GM10266 (cell line): ENCODE results near the gene PCDHB11.
"Not testable (repeated sequence)": the region's sequence is repeated elsewhere in the genome, so short reads cannot be mapped to it uniquely, and the experiment has no call there.

Source experiments
- DNase-seq: peaks from one replicate; pipeline ENCODE4 v3.0.0; 2012; ENCODE audit errors: extremely low spot score
- TF ChIP-seq, protein P1 (sequence below): IDR thresholded peaks from 2 replicates; pipeline ENCODE4 v1.5.1; 2012; ENCODE audit warnings: mild to moderate bottlenecking, low read depth; ENCODE audit not compliant: control insufficient read depth, insufficient read depth; ENCODE audit errors: missing control alignments

Gene PCDHB11

DNA sequence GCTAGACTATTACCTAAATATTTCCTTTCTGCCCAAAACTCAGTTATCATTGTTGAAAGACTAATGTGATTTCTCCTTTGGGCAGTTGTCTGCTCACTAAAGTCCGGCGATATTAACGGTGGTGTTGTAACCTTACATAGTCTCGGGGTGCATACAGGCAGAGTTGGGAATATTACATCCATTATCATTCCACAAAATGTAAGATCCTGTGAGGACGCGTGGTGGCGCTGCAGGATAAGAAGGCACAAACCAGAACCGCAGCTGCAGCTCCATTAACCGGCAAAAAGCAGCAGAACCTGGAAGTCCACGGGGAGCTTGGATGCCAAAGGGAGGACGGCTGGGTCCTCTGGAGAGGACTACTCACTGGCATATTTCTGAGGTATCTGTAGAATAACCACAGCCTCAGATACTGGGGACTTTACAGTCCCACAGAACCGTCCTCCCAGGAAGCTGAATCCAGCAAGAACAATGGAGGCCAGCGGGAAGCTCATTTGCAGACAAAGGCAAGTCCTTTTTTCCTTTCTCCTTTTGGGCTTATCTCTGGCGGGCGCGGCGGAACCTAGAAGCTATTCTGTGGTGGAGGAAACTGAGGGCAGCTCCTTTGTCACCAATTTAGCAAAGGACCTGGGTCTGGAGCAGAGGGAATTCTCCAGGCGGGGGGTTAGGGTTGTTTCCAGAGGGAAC, 14.4 kb downstream of the PCDHB11 start, which contains the start of gene PCDHB13:
Gene PCDHB13, plus strand, starts transcription at position 264 of the 684 bp plus-strand sequence. Its CDS starts 205 bp downstream, at position 469.
- not testable (repeated sequence) for DNase-seq
- TF ChIP-seq, protein P1, sequence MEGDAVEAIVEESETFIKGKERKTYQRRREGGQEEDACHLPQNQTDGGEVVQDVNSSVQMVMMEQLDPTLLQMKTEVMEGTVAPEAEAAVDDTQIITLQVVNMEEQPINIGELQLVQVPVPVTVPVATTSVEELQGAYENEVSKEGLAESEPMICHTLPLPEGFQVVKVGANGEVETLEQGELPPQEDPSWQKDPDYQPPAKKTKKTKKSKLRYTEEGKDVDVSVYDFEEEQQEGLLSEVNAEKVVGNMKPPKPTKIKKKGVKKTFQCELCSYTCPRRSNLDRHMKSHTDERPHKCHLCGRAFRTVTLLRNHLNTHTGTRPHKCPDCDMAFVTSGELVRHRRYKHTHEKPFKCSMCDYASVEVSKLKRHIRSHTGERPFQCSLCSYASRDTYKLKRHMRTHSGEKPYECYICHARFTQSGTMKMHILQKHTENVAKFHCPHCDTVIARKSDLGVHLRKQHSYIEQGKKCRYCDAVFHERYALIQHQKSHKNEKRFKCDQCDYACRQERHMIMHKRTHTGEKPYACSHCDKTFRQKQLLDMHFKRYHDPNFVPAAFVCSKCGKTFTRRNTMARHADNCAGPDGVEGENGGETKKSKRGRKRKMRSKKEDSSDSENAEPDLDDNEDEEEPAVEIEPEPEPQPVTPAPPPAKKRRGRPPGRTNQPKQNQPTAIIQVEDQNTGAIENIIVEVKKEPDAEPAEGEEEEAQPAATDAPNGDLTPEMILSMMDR: peak; percentile 5

GRCh38 chr5:141214583-141214982, 15.2 kb downstream of the PCDHB11 start:
- DNase-seq: not testable (repeated sequence)

GRCh38 chr5:141215504-141215903, 16.1 kb downstream of the PCDHB11 start:
- not testable (repeated sequence) for DNase-seq

DNA sequence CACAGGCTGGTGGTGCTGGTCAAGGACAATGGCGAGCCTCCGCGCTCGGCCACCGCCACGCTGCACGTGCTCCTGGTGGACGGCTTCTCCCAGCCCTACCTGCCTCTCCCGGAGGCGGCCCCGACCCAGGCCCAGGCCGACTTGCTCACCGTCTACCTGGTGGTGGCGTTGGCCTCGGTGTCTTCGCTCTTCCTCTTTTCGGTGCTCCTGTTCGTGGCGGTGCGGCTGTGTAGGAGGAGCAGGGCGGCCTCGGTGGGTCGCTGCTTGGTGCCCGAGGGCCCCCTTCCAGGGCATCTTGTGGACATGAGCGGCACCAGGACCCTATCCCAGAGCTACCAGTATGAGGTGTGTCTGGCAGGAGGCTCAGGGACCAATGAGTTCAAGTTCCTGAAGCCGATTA, 16.6 kb downstream of the PCDHB11 start:
- DNase-seq: not testable (repeated sequence)

DNA sequence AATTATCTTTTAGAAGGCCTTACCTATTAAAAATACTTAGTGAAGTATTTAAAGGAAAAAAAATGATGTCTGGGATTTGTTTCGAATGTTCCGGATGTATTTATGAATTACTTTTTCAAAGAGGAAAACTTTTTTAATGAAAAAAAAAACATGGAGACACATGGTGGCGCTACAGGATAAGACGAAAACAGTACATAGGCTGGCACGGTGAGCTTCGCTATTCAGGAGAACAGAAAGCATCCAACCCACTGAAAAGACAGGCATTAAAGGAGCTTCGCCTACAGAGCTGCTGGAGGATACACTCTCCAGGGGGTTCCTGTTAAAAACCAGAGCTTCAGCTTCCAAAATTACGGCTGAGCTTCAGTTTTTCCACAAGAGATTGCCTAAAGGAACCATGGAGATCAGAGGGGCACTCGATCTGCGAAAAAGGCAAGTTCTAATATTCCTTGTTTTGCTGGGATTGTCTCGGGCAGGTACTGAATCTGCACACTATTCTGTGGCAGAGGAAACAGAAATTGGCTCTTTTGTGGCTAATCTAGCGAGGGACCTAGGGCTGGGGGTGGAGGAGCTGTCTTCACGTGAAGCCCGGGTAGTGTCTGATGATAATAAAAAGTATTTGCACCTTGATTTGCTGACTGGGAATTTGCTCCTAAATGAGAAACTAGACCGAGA, 23.8 kb downstream of the PCDHB11 start, which contains the start of gene PCDHB14:
Gene PCDHB14, plus strand, starts transcription at position 232 of the 672 bp plus-strand sequence. Its CDS starts 163 bp downstream, at position 395.
- DNase-seq: no peak
- TF ChIP-seq, protein P1: no peak

DNA sequence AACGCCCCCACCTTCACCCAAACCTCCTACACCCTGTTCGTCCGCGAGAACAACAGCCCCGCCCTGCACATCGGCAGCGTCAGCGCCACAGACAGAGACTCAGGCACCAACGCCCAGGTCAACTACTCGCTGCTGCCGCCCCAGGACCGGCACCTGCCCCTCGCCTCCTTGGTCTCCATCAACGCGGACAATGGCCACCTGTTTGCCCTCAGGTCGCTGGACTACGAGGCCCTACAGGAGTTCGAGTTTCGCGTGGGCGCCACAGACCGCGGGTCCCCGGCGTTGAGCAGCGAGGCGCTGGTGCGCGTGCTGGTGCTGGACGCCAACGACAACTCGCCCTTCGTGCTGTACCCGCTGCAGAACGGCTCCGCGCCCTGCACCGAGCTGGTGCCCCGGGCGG, 25.4 kb downstream of the PCDHB11 start:
- DNase-seq: not testable (repeated sequence)

GRCh38 chr5:141225421-141225820, 26.0 kb downstream of the PCDHB11 start:
- not testable (repeated sequence) for DNase-seq

DNA sequence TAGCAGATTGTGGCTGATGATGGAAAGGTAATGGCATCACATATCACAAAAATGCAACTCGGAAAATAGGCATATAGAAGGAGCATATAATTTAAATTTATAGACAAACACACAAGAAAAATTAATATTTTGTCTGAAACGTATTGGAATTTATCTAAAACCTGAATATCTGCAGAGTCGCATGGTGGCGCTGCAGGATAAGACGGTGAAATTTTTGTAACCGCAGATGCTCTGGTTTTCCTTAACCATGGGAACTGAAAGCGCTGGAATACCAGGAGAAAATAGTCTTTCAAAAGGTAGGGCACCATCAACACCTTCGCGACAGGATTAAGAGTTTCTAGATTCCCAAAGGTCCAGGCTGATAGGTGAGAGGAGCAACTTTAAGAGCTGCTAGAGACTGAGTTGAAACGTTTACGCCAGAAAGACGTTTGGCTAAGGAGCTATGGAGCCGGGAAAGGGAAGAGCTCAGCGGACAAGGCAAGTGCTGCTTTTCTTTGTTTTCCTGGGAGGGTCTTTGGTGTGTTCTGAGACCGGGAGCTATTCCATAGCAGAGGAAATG, 34.8 kb downstream of the PCDHB11 start:
- TF ChIP-seq, protein P1: no peak
- no peak for DNase-seq

GRCh38 chr5:141235922-141236321, 36.5 kb downstream of the PCDHB11 start:
- not testable (repeated sequence) for DNase-seq

- no peak for DNase-seq
- TF ChIP-seq, protein P1: no peak
Measured at GRCh38 chr5:141236516-141237313, 37.3 kb downstream of the PCDHB11 start.
